Jurkat, Clone E6-1 (cell line): ENCODE data around the gene ZCCHC7.
"Not testable (repeated sequence)": the region's sequence is repeated elsewhere in the genome, so short reads cannot be mapped to it uniquely, and the experiment has no call there.

Experiments
- DNase-seq: peaks from one replicate; pipeline ENCODE4 v3.0.0-alpha.2; 2011; ENCODE audit warnings: low read depth, low spot score
- H3K4me3 ChIP-seq: 2 replicates; pipeline ENCODE4 v1.5.1; 2011; ENCODE audit warnings: mild to moderate bottlenecking, low read length, control low read depth, moderate library complexity

ZCCHC7 gene

GRCh38 chr9:37163299-37163698 is 42.9 kb downstream of the ZCCHC7 start:
- no peak overlapping the region for H3K4me3 ChIP-seq
- DNase-seq = no peak

- not testable (repeated sequence) for H3K4me3 ChIP-seq, DNase-seq
These were observed 44.0 kb downstream of the ZCCHC7 start for GRCh38 chr9:37164335-37164734.

GRCh38 chr9:37165644-37166043 is 45.3 kb downstream of the ZCCHC7 start:
- DNase-seq = no peak
- no peak overlapping the region for H3K4me3 ChIP-seq

- H3K4me3 ChIP-seq = no peak overlapping the region
- no peak for DNase-seq
These were observed 47.2 kb downstream of the ZCCHC7 start for GRCh38 chr9:37167456-37168047.

GRCh38 chr9:37172557-37172956 is 52.2 kb downstream of the ZCCHC7 start:
- no peak overlapping the region for H3K4me3 ChIP-seq

GRCh38 chr9:37174247-37174646 is 53.9 kb downstream of the ZCCHC7 start:
- DNase-seq = no peak
- no peak overlapping the region for H3K4me3 ChIP-seq

More at GRCh38 chr9:37172557-37172956, 52.2 kb downstream of the ZCCHC7 start:
- DNase-seq = no peak

- no peak for DNase-seq
- H3K4me3 ChIP-seq = no peak overlapping the region
These were observed 58.4 kb downstream of the ZCCHC7 start for GRCh38 chr9:37178742-37179141.

- no peak overlapping the region for H3K4me3 ChIP-seq
- DNase-seq = no peak
These were observed 59.2 kb downstream of the ZCCHC7 start for GRCh38 chr9:37179576-37179975.

GRCh38 chr9:37180138-37180537 is 59.8 kb downstream of the ZCCHC7 start:
- DNase-seq = no peak

GRCh38 chr9:37182718-37183117 is 62.3 kb downstream of the ZCCHC7 start:
- no peak for DNase-seq
- no peak overlapping the region for H3K4me3 ChIP-seq

More at GRCh38 chr9:37180138-37180537, 59.8 kb downstream of the ZCCHC7 start:
- no peak overlapping the region for H3K4me3 ChIP-seq

- DNase-seq = no peak
- no peak overlapping the region for H3K4me3 ChIP-seq
These were observed 64.8 kb downstream of the ZCCHC7 start for GRCh38 chr9:37184905-37185867.

- DNase-seq = no peak
- H3K4me3 ChIP-seq = no peak overlapping the region
These were observed 66.9 kb downstream of the ZCCHC7 start for GRCh38 chr9:37187292-37187691.

- no peak overlapping the region for H3K4me3 ChIP-seq
- DNase-seq = no peak
These were observed 67.5 kb downstream of the ZCCHC7 start for GRCh38 chr9:37187713-37188439.

GRCh38 chr9:37190739-37191138 is 70.4 kb downstream of the ZCCHC7 start:
- DNase-seq, H3K4me3 ChIP-seq: not testable (repeated sequence)

GRCh38 chr9:37191403-37192089 is 71.2 kb downstream of the ZCCHC7 start:
- H3K4me3 ChIP-seq = no peak overlapping the region
- DNase-seq = no peak

- DNase-seq = no peak
- H3K4me3 ChIP-seq = no peak overlapping the region
These were observed 72.4 kb downstream of the ZCCHC7 start for GRCh38 chr9:37192803-37193202.

GRCh38 chr9:37197158-37198038 is 77.0 kb downstream of the ZCCHC7 start:
- peak; percentile 71 for DNase-seq
- H3K4me3 ChIP-seq = no peak overlapping the region

GRCh38 chr9:37198039-37198729 is 77.8 kb downstream of the ZCCHC7 start:
- no peak overlapping the region for H3K4me3 ChIP-seq
- no peak for DNase-seq
